ENCODE results near the gene CERS5. TPM values are rescaled to one million over a fixed set of nuclear protein-coding genes. Genes with fewer than 3 reads are reported as not detected.

Gene CERS5
- total RNA-seq, 1 donor from 2014 or later: 21.9 TPM

DNA sequence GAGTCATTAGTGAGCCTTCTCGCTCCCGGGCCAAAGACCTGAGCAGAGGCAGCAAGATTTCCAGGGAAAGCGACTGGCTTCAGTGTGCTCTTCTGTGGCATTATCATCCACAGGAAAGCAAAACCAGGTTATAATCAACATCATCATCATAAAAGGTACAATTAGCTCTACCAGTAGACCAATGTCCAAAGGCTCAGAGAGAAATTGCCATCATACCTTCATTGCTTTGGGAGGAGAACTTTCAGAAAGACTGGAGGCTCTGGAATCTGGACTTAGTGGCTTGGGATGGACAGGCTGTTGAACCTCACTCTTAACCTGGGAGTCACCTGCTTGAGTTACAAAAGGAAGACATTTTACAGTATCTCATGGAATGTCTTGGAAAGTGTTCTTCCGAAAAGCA, 25.1 kb upstream of the CERS5 start:
- TF ChIP-seq, protein P1, sequence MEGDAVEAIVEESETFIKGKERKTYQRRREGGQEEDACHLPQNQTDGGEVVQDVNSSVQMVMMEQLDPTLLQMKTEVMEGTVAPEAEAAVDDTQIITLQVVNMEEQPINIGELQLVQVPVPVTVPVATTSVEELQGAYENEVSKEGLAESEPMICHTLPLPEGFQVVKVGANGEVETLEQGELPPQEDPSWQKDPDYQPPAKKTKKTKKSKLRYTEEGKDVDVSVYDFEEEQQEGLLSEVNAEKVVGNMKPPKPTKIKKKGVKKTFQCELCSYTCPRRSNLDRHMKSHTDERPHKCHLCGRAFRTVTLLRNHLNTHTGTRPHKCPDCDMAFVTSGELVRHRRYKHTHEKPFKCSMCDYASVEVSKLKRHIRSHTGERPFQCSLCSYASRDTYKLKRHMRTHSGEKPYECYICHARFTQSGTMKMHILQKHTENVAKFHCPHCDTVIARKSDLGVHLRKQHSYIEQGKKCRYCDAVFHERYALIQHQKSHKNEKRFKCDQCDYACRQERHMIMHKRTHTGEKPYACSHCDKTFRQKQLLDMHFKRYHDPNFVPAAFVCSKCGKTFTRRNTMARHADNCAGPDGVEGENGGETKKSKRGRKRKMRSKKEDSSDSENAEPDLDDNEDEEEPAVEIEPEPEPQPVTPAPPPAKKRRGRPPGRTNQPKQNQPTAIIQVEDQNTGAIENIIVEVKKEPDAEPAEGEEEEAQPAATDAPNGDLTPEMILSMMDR (IDR thresholded peaks at IDR 0.05; ENCODE audit: insufficient read depth, low read length, severe bottlenecking): no peak
- Histone ChIP-seq H3K36me3 (ENCODE audit: control insufficient read depth, insufficient read depth, low read length) (peaks cover 19% of the 10 kb centered on the region), H3K4me3 (ENCODE audit: low read depth, low read length) (no peak overlapping the region), H3K27me3 (ENCODE audit: control insufficient read depth, insufficient read depth, low read length) (no peaks in the 10 kb centered on the region)
- FAIRE-seq (no peak), DNase-seq (ENCODE audit: low read depth) (no peak)

DNA sequence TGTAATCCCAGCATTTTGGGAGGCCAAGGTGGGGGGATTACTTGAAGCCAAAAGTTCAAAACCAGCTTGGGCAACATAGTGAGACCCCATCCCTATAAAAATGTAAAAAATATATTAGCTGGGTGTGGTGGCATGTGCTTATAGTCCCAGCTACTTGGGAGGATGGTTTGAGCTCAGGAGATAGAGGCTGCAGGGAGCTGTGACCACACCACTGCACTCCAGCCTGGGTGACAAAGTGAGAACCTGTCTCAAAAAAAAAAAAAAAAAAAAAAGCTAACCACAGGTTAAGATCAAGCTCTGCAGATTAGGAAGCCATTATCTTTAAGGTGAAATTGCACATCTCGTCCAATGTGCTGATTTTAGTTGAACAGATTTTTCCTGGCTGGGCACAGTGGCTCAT, 23.7 kb upstream of the CERS5 start:
- Histone ChIP-seq H3K27me3 (ENCODE audit: control insufficient read depth, insufficient read depth, low read length) (no peaks in the 10 kb centered on the region), H3K4me3 (ENCODE audit: low read depth, low read length) (no peak overlapping the region), H3K36me3 (ENCODE audit: control insufficient read depth, insufficient read depth, low read length) (peaks cover 16% of the 10 kb centered on the region)
- no peak for DNase-seq (ENCODE audit: low read depth)
- FAIRE-seq: no peak
- TF ChIP-seq, protein P1 (IDR thresholded peaks at IDR 0.05; ENCODE audit: insufficient read depth, low read length, severe bottlenecking): no peak

DNA sequence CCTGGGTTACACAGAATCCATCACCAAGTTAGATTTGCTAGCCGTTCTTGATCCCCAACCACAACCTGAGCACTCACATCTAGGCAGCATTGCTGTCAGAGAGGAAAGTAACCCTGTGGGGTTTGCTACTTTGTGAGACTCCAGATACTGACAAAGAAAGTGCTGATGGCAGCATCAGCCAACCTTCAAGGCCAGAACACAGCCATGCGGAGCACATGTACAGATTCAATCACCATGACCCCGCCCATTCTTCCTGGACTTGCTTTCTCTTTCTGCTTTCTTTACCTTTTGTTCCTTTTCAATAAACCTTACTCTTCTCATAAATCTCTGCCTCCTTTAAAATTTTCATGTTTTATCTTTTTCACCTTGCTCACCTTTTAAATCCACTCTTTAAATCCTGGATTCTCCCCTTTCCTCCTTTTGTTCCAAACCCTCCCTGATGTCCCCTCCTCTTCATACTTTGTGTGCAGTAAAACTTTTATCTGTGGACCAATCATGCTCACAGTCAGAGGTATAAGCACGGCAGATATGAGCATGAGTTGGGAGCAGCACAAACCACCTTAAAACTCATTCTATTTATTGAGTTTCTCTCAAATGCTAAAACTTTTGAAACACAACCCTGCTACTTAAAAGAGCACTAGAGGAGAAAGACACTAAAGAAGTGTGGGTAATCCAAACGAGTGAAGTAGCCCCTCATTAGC, 21.9 kb upstream of the CERS5 start:
- DNase-seq (ENCODE audit: low read depth) (no peak), FAIRE-seq (no peak)
- Histone ChIP-seq H3K4me3 (ENCODE audit: low read depth, low read length) (no peak overlapping the region), H3K27me3 (ENCODE audit: control insufficient read depth, insufficient read depth, low read length) (no peaks in the 10 kb centered on the region), H3K36me3 (ENCODE audit: control insufficient read depth, insufficient read depth, low read length) (peaks cover 11% of the 10 kb centered on the region)
- TF ChIP-seq, protein P1 (IDR thresholded peaks at IDR 0.05; ENCODE audit: insufficient read depth, low read length, severe bottlenecking): no peak

DNA sequence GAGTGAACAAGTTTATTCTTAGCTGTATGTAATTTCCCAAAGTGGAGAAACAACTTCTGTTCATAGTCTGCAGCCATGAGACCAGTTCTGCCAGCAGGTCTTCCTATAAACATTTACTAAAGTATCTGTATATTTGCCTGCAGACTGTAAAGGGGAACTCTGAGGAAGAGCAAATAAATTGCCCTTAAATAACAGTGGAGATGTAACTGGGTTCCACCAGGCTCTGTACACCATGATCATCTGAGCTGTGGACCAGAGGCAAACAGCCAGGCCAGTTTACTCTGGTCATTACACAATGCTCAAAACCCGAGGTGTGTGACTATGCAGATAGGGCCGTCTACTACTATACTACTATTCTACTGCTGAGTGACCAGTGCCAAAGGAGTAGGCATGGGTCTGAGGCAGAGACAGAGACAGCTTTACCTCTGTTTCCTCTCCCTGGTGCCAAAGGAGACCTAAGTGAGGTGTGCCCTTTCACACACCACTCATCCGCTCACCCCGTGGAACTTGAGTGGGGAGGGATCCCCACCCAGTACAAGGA, 21.1 kb upstream of the CERS5 start:
- TF ChIP-seq, protein P1 (IDR thresholded peaks at IDR 0.05; ENCODE audit: insufficient read depth, low read length, severe bottlenecking): no peak
- Histone ChIP-seq H3K27me3 (ENCODE audit: control insufficient read depth, insufficient read depth, low read length) (no peaks in the 10 kb centered on the region), H3K36me3 (ENCODE audit: control insufficient read depth, insufficient read depth, low read length) (peaks cover 12% of the 10 kb centered on the region), H3K4me3 (ENCODE audit: low read depth, low read length) (no peak overlapping the region)
- FAIRE-seq (no peak), DNase-seq (ENCODE audit: low read depth) (no peak)

DNA sequence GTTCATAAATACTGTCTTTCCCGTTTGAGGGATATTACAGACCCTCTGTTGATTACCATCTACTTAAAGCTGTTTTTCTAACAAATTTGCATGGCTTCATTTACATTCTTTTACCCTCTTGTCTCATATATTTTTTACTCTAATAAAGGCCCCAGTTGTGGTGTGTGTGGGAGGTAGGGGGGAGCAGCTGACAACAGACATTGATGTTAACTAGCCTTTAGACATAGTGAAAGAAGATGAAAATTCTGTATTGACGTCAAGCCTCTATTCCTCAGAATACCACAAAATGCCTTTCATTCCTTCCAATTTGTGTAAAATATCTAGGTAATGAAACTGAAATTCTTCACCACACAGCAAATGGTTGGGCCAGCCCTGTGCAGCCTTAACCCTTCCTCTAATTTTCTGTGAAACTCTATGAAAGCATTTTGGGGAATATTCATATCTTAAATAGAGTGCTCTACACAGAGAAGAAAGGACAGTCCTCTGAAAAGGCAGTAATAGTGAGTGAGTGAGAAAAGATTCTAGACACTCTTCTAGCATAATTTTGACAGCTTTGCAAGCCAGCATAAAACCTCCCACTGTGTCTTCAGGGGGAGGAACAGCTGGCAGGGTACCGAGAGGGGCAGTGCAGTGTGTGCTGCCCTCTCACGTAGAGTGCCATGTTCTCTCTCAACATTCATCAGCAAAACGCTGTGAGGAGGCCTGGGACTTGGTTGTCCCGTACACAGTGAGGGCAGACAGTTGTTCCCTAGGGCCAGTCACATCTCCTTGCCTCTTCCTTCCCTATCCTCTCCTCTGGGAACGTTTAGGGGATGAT, 20.1 kb upstream of the CERS5 start:
- Histone ChIP-seq H3K27me3 (ENCODE audit: control insufficient read depth, insufficient read depth, low read length) (no peaks in the 10 kb centered on the region), H3K4me3 (ENCODE audit: low read depth, low read length) (no peak overlapping the region), H3K36me3 (ENCODE audit: control insufficient read depth, insufficient read depth, low read length) (peaks cover 12% of the 10 kb centered on the region)
- no peak for FAIRE-seq
- TF ChIP-seq, protein P1 (IDR thresholded peaks at IDR 0.05; ENCODE audit: insufficient read depth, low read length, severe bottlenecking): no peak
- DNase-seq (ENCODE audit: low read depth): no peak

Data from bronchial epithelial cell (primary cell).